Activated B cell treated with CpG ODN at 0.5 μM for 24 hours (primary cell): ENCODE data around the gene GARNL3. TPM values are rescaled to one million over a fixed set of nuclear protein-coding genes. Genes with fewer than 3 reads are reported as not detected.

Source experiments
- ATAC-seq: fragments of 200-7000 bp; cut with Tn5 transposase; one replicate; pipeline ENCODE4 v1.10.0; 2021; ENCODE audit warnings: low read depth, mild to moderate bottlenecking, moderate library complexity
- CTCF ChIA-PET: fragments of 350-600 bp; sonication (Branson Sonifier 250); formaldehyde crosslinking; loops from one replicate; lab custom pipeline; 2021; ENCODE audit warnings: antibody characterized with exemption; lab: Charles Lee
- POLR2A ChIA-PET: fragments of 350-600 bp; sonication (Branson Sonifier 250); formaldehyde crosslinking; loops from one replicate; lab custom pipeline; 2021; ENCODE audit warnings: antibody characterized with exemption; lab: Charles Lee
- DNase-seq: peaks from one replicate; pipeline ENCODE4 v3.0.0; 2022
- H3K27ac Mint-ChIP-seq: one replicate; pipeline ENCODE4 v1.8.0; 2020; ENCODE audit warnings: mixed read lengths
- H3K27me3 Mint-ChIP-seq: one replicate; pipeline ENCODE4 v1.8.0; 2021; ENCODE audit warnings: mixed read lengths
- H3K36me3 Mint-ChIP-seq: one replicate; pipeline ENCODE4 v1.8.0; 2021; ENCODE audit warnings: low read depth, mixed read lengths
- H3K4me1 Mint-ChIP-seq: one replicate; pipeline ENCODE4 v1.8.0; 2021; ENCODE audit warnings: mixed read lengths
- H3K4me3 Mint-ChIP-seq: one replicate; pipeline ENCODE4 v1.8.0; 2020; ENCODE audit warnings: mild to moderate bottlenecking, mixed read lengths
- H3K9me3 Mint-ChIP-seq: one replicate; pipeline ENCODE4 v1.8.0; 2020; ENCODE audit warnings: mixed read lengths
- CTCF ChIP-seq: fragments of 200-600 bp; IDR thresholded peaks from one replicate; pipeline ENCODE4 v1.8.0; 2022; ENCODE audit warnings: antibody characterized with exemption, mild to moderate bottlenecking
- intact Hi-C: fragments of 100-400 bp; cut with micrococcal nuclease; formaldehyde crosslinking; loops from one replicate; pipeline ENCODE4 v1.15.1; 2024
- total RNA-seq: library from RNA; stranded (reverse); gene quantifications from 2 replicates; pipeline ENCODE4 v1.2.3, GENCODE V29; 2022

The GARNL3 gene
- total RNA-seq, 1 donor from 2014 or later: 10.4 TPM

GRCh38 chr9:127290561-127291065 lies 26.0 kb downstream of the GARNL3 start:
- Mint-ChIP-seq H3K4me3 (no peak overlapping the region), H3K9me3 (no peaks in the 10 kb centered on the region), H3K27me3 (no peaks in the 10 kb centered on the region), H3K4me1 (no peaks in the 10 kb centered on the region), H3K36me3 (no peaks in the 10 kb centered on the region), H3K27ac (no peak overlapping the region)
- ChIA-PET CTCF (no interaction called here), POLR2A (no interaction called here)
- DNase-seq (no peak), ATAC-seq (no peak)
- intact Hi-C loops: no loop called here
- TF ChIP-seq CTCF: no peak

- Mint-ChIP-seq H3K4me3 (no peak overlapping the region), H3K4me1 (no peaks in the 10 kb centered on the region), H3K9me3 (no peaks in the 10 kb centered on the region), H3K27me3 (no peaks in the 10 kb centered on the region), H3K27ac (no peak overlapping the region), H3K36me3 (no peaks in the 10 kb centered on the region)
- ChIA-PET POLR2A (interaction anchor here (0.5 kb wide), 1 partner anchor 542 kb away, joined by 3 read pairs; no protein-coding TSS in a partner anchor), CTCF (no interaction called here)
- DNase-seq: no peak
- no peak for TF ChIP-seq CTCF
- no peak for ATAC-seq
- intact Hi-C loops: no loop called here
Measured at GRCh38 chr9:127291246-127291778, 26.7 kb downstream of the GARNL3 start.

DNA sequence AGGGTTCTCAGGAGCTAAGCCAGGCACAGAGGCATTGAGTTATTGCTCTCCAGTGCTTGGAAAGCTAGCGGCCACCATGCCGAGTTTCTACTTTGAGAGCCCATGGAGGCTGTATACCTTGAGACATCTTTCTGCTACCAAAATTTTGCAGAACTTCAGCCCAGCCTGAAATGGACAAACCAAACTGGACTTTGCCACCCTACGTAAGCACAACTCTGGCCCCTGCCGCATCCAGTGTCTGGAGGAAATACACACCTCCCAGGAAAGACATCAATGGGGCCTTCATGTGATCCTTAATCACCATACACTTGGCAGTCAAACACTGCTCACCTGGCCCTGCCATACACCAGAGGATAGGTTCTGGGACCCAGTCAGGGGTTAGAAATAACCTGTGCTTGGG lies 27.8 kb downstream of the GARNL3 start:
- H3K9me3 Mint-ChIP-seq: no peaks in the 10 kb centered on the region
- no peak for TF ChIP-seq CTCF
- H3K4me3 Mint-ChIP-seq: no peak overlapping the region
- POLR2A ChIA-PET: no interaction called here
- H3K36me3 Mint-ChIP-seq: no peaks in the 10 kb centered on the region
- no peak overlapping the region for H3K27ac Mint-ChIP-seq
- intact Hi-C loops: no loop called here
- no peaks in the 10 kb centered on the region for H3K27me3 Mint-ChIP-seq
- no peaks in the 10 kb centered on the region for H3K4me1 Mint-ChIP-seq
- no peak for ATAC-seq
- CTCF ChIA-PET: no interaction called here
- DNase-seq: no peak

GRCh38 chr9:127293328-127293727 lies 28.8 kb downstream of the GARNL3 start:
- no peaks in the 10 kb centered on the region for H3K9me3 Mint-ChIP-seq
- ChIA-PET POLR2A (no interaction called here), CTCF (no interaction called here)
- H3K4me1 Mint-ChIP-seq: no peaks in the 10 kb centered on the region
- no peaks in the 10 kb centered on the region for H3K27me3 Mint-ChIP-seq
- no peaks in the 10 kb centered on the region for H3K36me3 Mint-ChIP-seq
- no peak overlapping the region for H3K4me3 Mint-ChIP-seq
- intact Hi-C loops: no loop called here
- DNase-seq (no peak), ATAC-seq (no peak)
- H3K27ac Mint-ChIP-seq: no peak overlapping the region
- no peak for TF ChIP-seq CTCF

DNA sequence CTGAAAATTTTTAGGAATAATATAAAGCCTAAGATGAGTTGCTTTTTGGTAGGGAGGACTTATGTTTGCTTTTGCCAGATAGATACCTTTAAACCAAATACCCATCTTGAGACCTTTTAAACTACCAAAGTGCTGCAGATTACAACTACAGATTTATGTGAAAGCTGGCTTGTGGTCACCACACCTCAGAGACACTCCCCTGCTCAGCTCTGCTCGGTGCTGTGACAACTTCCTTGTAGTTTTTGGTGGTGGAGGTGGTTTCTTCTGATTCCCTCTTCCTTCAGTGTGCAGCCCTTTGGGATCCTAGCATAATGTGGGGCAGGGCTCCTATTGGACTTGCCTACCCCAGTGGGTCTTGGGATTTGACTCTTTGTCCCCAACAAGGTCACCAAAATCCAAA lies 29.2 kb downstream of the GARNL3 start:
- intact Hi-C loops: no loop called here
- ChIA-PET POLR2A (no interaction called here), CTCF (no interaction called here)
- Mint-ChIP-seq H3K4me1 (no peaks in the 10 kb centered on the region), H3K4me3 (no peak overlapping the region), H3K27ac (no peak overlapping the region), H3K36me3 (no peaks in the 10 kb centered on the region), H3K9me3 (no peaks in the 10 kb centered on the region), H3K27me3 (no peaks in the 10 kb centered on the region)
- DNase-seq (no peak), ATAC-seq (no peak)
- no peak for TF ChIP-seq CTCF
